H1 (cell line): ENCODE measurements around the gene ADAM19. TPM values are rescaled to one million over a fixed set of nuclear protein-coding genes. Genes with fewer than 3 reads are reported as not detected.

Source experiments
- RBBP5 ChIP-seq: IDR thresholded peaks from 2 replicates; pipeline ENCODE4 v1.7.1; 2012; ENCODE audit warnings: low read depth, mild to moderate bottlenecking, inconsistent platforms, low read length, moderate library complexity, borderline replicate concordance
- polyA plus RNA-seq, 7 experiments: library from polyadenylated mRNA; depleted of rRNA in 3 of 7; stranded (reverse) in 5 of 7; unstranded in 2 of 7; fragments of >200 nt in 5 of 7; fragments of 200-250 nt in 2 of 7; gene quantifications; 1 replicate in 5 of 7; 2 replicates in 1 of 7; 4 replicates in 1 of 7; pipeline versions ENCODE4 v1.2.1 to v1.2.3, GENCODE V29; 2011 to 2013; ENCODE audit warnings: missing spikeins in 2 of 7, mixed read lengths in 2 of 7
- total RNA-seq: library from RNA; stranded (reverse); fragmentation: NEBNext Ultra II Directional; extraction: Animal tissue kit (Norgen Biotek cat#: 25700); gene quantifications from 2 replicates; pipeline ENCODE4 v1.2.1, GENCODE V29; 2021

ADAM19 gene
- total and polyA plus RNA-seq, 2 of the 8 experiments (the other 6 are each of a cell fraction or from before 2014, with no cell fraction given): 6.5 to 22.7 TPM

- no peak for TF ChIP-seq RBBP5
- TF ChIP-seq, all 59 proteins: peak for 3
These were observed 98.7 kb downstream of the ADAM19 start (continued) for GRCh38 chr5:157476702-157477408.
